Measurements from ENCODE around the gene DIP2B. TPM values are rescaled to one million over a fixed set of nuclear protein-coding genes. Genes with fewer than 3 reads are reported as not detected.

The DIP2B gene
- total RNA-seq, 5 donors from 2014 or later (not counting 1 experiment from before 2014, with no cell fraction given) = 27.5 to 46.0 (median 29.6) TPM

GRCh38 chr12:50788561-50788960 is 283.8 kb downstream of the DIP2B start:
- Mint-ChIP-seq H3K9me3 (peaks cover 0 to 4% (median 0%) of the 10 kb centered on the region in 3 donors), H3K4me1 (peaks cover 22 to 33% (median 29%) of the 10 kb centered on the region in 3 donors), H3K27ac (no peak overlapping the region), H3K4me3 (no peak overlapping the region), H3K36me3 (peaks cover 52% of the 10 kb centered on the region), H3K27me3 (no peaks in the 10 kb centered on the region)
- Histone ChIP-seq H3K4me1 (ENCODE audit: control insufficient read depth in 1 of 2, extremely low read depth in 1 of 2, insufficient read depth in 2 of 2, low read length in 2 of 2) (peaks cover 2 to 5% of the 10 kb centered on the region in 2 experiments), H3K36me3 (ENCODE audit: control insufficient read depth in 2 of 2, extremely low read depth in 1 of 2, insufficient read depth in 1 of 2, low read length in 1 of 2) (peaks cover 4 to 10% of the 10 kb centered on the region in 2 donors), H3K9me3 (no peaks in the 10 kb centered on the region), H3K27ac (ENCODE audit: low read length) (no peak overlapping the region), H3K27me3 (replicated peaks in 1 of 2; ENCODE audit: control insufficient read depth in 2 of 2, extremely low read depth in 1 of 2, insufficient read depth in 2 of 2, low read length in 1 of 2) (no peaks in the 10 kb centered on the region), H3K4me3 (ENCODE audit: control insufficient read depth in 1 of 2, extremely low read depth in 1 of 2, low read length in 1 of 2) (no peak overlapping the region)
- ATAC-seq (replicated peaks in 1 of 4) (no peak), DNase-seq (no peak)
- CTCF ChIA-PET = interaction anchor here in 1 of 2 donors (0.6 kb wide), 1 partner anchor 190 kb away, joined by 4 read pairs; no protein-coding TSS in a partner anchor
- 100% methylated on average over 2 of the region's 3 CpGs for WGBS (ENCODE audit: insufficient coverage)
- POLR2A ChIA-PET = interaction anchor here in 1 of 2 donors (0.6 kb wide), 1 partner anchor 67 kb away, joined by 3 read pairs; no protein-coding TSS in a partner anchor

GRCh38 chr12:50790081-50790480 is 285.3 kb downstream of the DIP2B start:
- POLR2A ChIA-PET = interaction anchor here in 1 of 2 donors (0.6 kb wide), 1 partner anchor 1904 kb away, joined by 7 read pairs; no protein-coding TSS in a partner anchor

More at GRCh38 chr12:50790081-50790480, 285.3 kb downstream of the DIP2B start:
- Histone ChIP-seq H3K4me3 (ENCODE audit: control insufficient read depth in 1 of 2, extremely low read depth in 1 of 2, low read length in 1 of 2) (no peak overlapping the region), H3K27ac (ENCODE audit: low read length) (no peak overlapping the region), H3K36me3 (ENCODE audit: control insufficient read depth in 2 of 2, extremely low read depth in 1 of 2, insufficient read depth in 1 of 2, low read length in 1 of 2) (peaks cover 4 to 8% of the 10 kb centered on the region in 2 donors), H3K9me3 (no peaks in the 10 kb centered on the region), H3K27me3 (replicated peaks in 1 of 2; ENCODE audit: control insufficient read depth in 2 of 2, extremely low read depth in 1 of 2, insufficient read depth in 2 of 2, low read length in 1 of 2) (no peaks in the 10 kb centered on the region), H3K4me1 (ENCODE audit: control insufficient read depth in 1 of 2, extremely low read depth in 1 of 2, insufficient read depth in 2 of 2, low read length in 2 of 2) (no peaks in the 10 kb centered on the region)
- no CpG with 5 or more reads among the region's 5 CpGs for WGBS (ENCODE audit: insufficient coverage)
- no peaks in the 10 kb centered on the region for H3K27me3 Mint-ChIP-seq
- ATAC-seq (replicated peaks in 1 of 4) (no peak), DNase-seq (no peak)
- H3K27ac Mint-ChIP-seq = no peak overlapping the region
- CTCF ChIA-PET = interaction anchor here in 1 of 2 donors (0.7 kb wide), 1 partner anchor 476 kb away, joined by 6 read pairs; no protein-coding TSS in a partner anchor
- peaks cover 15 to 24% (median 21%) of the 10 kb centered on the region in 3 donors for H3K4me1 Mint-ChIP-seq
- H3K9me3 Mint-ChIP-seq = peaks cover 0 to 4% (median 0%) of the 10 kb centered on the region in 3 donors
- no peak overlapping the region for H3K4me3 Mint-ChIP-seq
- peaks cover 47% of the 10 kb centered on the region for H3K36me3 Mint-ChIP-seq

Other genes with a start within 250 kb of the DIP2B start
- gene LIMA1, start 221.5 kb upstream of the DIP2B start, total RNA-seq = 10 to 100 TPM in 4 of 5 donors, 1 to 10 TPM in 1; 8.6 to 14.9 (median 11.1) TPM
- gene FAM186A, start 108.4 kb upstream of the DIP2B start, total RNA-seq = not detected
- gene LARP4, start 104.1 kb upstream of the DIP2B start, total RNA-seq = 10 to 100 TPM; 22.2 to 38.8 (median 36.7) TPM